IMR-90 (cell line): ENCODE data around the gene MPRIP.

Source experiments
- BHLHE40 ChIP-seq: fragments of 150-350 bp; IDR thresholded peaks from 2 replicates; pipeline ENCODE4 v1.6.1; 2016; ENCODE audit warnings: mild to moderate bottlenecking, low read depth, low read length
- CEBPB ChIP-seq: IDR thresholded peaks from 2 replicates; pipeline ENCODE4 v1.6.1; 2012; ENCODE audit warnings: low read depth, low read length, improper control_type of control experiment
- CTCF ChIP-seq: conservative IDR thresholded peaks from 2 replicates; pipeline ENCODE4 v1.5.1; 2012; ENCODE audit warnings: mild to moderate bottlenecking, low read depth, low read length, improper control_type of control experiment
- ELK1 ChIP-seq: fragments of 150-350 bp; IDR thresholded peaks from 2 replicates; pipeline ENCODE4 v1.6.1; 2016; ENCODE audit warnings: low read depth, mild to moderate bottlenecking, low read length, moderate library complexity, borderline replicate concordance
- FOS ChIP-seq: fragments of 150-350 bp; IDR thresholded peaks from 2 replicates; pipeline ENCODE4 v1.6.1; 2016; ENCODE audit warnings: low read depth, low read length
- MAFK ChIP-seq: IDR thresholded peaks from 2 replicates; pipeline ENCODE4 v1.6.1; 2012; ENCODE audit warnings: low read depth, low read length, improper control_type of control experiment
- MAZ ChIP-seq: IDR thresholded peaks from 2 replicates; pipeline ENCODE4 v1.6.1; 2012; ENCODE audit warnings: low read depth, mild to moderate bottlenecking, low read length, improper control_type of control experiment, moderate library complexity, borderline replicate concordance
- MXI1 ChIP-seq: IDR thresholded peaks from 2 replicates; pipeline ENCODE4 v1.6.1; 2012; ENCODE audit warnings: low read depth, mild to moderate bottlenecking, low read length, moderate library complexity, borderline replicate concordance
- POLR2A ChIP-seq: IDR thresholded peaks from 2 replicates; pipeline ENCODE4 v1.6.1; 2012; ENCODE audit warnings: mild to moderate bottlenecking, low read depth, low read length
- RAD21 ChIP-seq: IDR thresholded peaks from 2 replicates; pipeline ENCODE4 v1.6.1; 2012; ENCODE audit warnings: low read length, improper control_type of control experiment
- RCOR1 ChIP-seq: IDR thresholded peaks from 2 replicates; pipeline ENCODE4 v1.6.1; 2012; ENCODE audit warnings: mild to moderate bottlenecking, low read length, improper control_type of control experiment; ENCODE audit not compliant: insufficient replicate concordance
- RFX5 ChIP-seq: IDR thresholded peaks from 2 replicates; pipeline ENCODE4 v1.8.0; 2012; ENCODE audit warnings: low read depth, mild to moderate bottlenecking, low read length, moderate library complexity
- SMC3 ChIP-seq: fragments of 150-350 bp; IDR thresholded peaks from 2 replicates; pipeline ENCODE4 v1.6.1; 2016; ENCODE audit warnings: low read depth, mild to moderate bottlenecking, antibody characterized with exemption, low read length, moderate library complexity
- USF2 ChIP-seq: fragments of 150-350 bp; IDR thresholded peaks from 2 replicates; pipeline ENCODE4 v1.6.1; 2017; ENCODE audit warnings: mild to moderate bottlenecking, antibody characterized with exemption, low read length, low read depth

- TF ChIP-seq MXI1 (no peak), ELK1 (no peak), POLR2A (no peak), CTCF (no peak), FOS (no peak), BHLHE40 (no peak), MAFK (no peak), RAD21 (no peak), RFX5 (no peak), CEBPB (no peak), RCOR1 (no peak), USF2 (no peak), MAZ (no peak), SMC3 (no peak)
Measured at GRCh38 chr17:17201907-17202306, 159.7 kb downstream of the MPRIP start.
